Measurements from ENCODE around the gene CHST11. TPM values are rescaled to one million over a fixed set of nuclear protein-coding genes. Genes with fewer than 3 reads are reported as not detected.

Gene CHST11
- total and polyA plus RNA-seq, 10 of the 15 experiments (the other 5 are each of a cell fraction or from before 2014, with no cell fraction given): 1.9 to 38.1 (median 17.2) TPM

DNA sequence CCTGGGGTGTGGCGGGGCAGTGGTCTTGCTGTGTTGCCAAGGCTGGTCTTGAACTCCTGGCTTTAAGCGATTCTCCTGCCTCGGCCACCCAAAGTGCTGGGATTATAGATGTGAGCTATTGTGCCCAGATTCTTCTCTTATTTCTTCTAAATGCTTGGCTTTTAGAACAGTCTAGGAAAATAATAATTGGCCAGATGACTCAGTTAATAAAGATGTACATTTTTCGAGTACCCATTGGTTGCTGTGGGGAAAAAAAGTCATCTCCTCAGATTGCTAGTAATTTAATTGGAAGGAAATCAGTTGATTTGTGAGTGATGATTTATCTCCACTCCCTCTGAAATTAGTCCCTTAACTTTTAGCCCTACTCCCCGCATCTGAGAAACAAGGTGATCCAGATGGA is 45.5 kb downstream of the CHST11 start:
- Histone ChIP-seq H3K9ac (ENCODE audit: control insufficient read depth, insufficient read depth, low read length) (no peak overlapping the region), H3K4me2 (ENCODE audit: control insufficient read depth, insufficient read depth) (no peak overlapping the region), H3K27me3 (replicated peaks in 1 of 2; ENCODE audit: control insufficient read depth in 2 of 2, insufficient read depth in 2 of 2, low read length in 1 of 2) (no peaks in the 10 kb centered on the region), H3K9me3 (replicated peaks; ENCODE audit: control insufficient read depth, insufficient read depth, low read length) (no peaks in the 10 kb centered on the region; the same call in 2 of the 3 replicates), H3K4me3 (no peak overlapping the region), H4K20me1 (ENCODE audit: control insufficient read depth, insufficient read depth) (no peaks in the 10 kb centered on the region), H3K36me3 (ENCODE audit: control insufficient read depth in 2 of 2, insufficient read depth in 2 of 2, low read length in 1 of 2) (no peaks in the 10 kb centered on the region; a peak in 1 of 4 replicates), H3K27ac (ENCODE audit: control insufficient read depth, insufficient read depth) (no peak overlapping the region), H3K4me1 (ENCODE audit: control insufficient read depth, insufficient read depth, low read length) (peaks cover 35% of the 10 kb centered on the region), H3K79me2 (ENCODE audit: control insufficient read depth, insufficient read depth, low read length) (peaks cover 61% of the 10 kb centered on the region), H2AFZ (ENCODE audit: control insufficient read depth, low read depth, low read length) (no peak overlapping the region)
- ATAC-seq (no peak), FAIRE-seq (no peak), DNase-seq (ENCODE audit: low read depth, low spot score) (no peak)
- intact Hi-C loops (cut with micrococcal nuclease; ENCODE audit: unreplicated experiment): no loop called here
- no TSS peak for BruUV-seq (replicated peaks)
- POLR2A ChIA-PET: no interaction called here
- in situ Hi-C loops (cut with MboI): no loop called here
- RAD21 ChIA-PET (ENCODE audit: unreplicated experiment): interaction anchor here (0.7 to 3.8 kb wide), 5 partner anchors 15 to 120 kb away, joined by 3 to 15 read pairs (median 3); no protein-coding TSS in a partner anchor
- no peak for TF ChIP-seq POLR2AphosphoS5 (IDR thresholded peaks at IDR 0.05; ENCODE audit: low read length)
- no peak for TF ChIP-seq SIX5 (IDR thresholded peaks at IDR 0.05; ENCODE audit: low read depth, low read length, severe bottlenecking)
- no peak for TF ChIP-seq NBN (IDR thresholded peaks at IDR 0.05)
- TF ChIP-seq EP300 (IDR thresholded peaks at IDR 0.05; ENCODE audit: borderline replicate concordance in 1 of 2, control insufficient read depth in 1 of 2, low read depth in 2 of 2, low read length in 2 of 2): no peak
- TF ChIP-seq, protein P1, sequence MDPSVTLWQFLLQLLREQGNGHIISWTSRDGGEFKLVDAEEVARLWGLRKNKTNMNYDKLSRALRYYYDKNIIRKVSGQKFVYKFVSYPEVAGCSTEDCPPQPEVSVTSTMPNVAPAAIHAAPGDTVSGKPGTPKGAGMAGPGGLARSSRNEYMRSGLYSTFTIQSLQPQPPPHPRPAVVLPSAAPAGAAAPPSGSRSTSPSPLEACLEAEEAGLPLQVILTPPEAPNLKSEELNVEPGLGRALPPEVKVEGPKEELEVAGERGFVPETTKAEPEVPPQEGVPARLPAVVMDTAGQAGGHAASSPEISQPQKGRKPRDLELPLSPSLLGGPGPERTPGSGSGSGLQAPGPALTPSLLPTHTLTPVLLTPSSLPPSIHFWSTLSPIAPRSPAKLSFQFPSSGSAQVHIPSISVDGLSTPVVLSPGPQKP (IDR thresholded peaks at IDR 0.05; ENCODE audit: low read depth, low read length): no peak
- no peak for TF ChIP-seq RAD21 (IDR thresholded peaks at IDR 0.05; ENCODE audit: insufficient read depth, low read depth, low read length)
- TF ChIP-seq TBL1XR1 (IDR thresholded peaks at IDR 0.05; ENCODE audit: low read depth, low read length): no peak
- TF ChIP-seq CEBPB (IDR thresholded peaks at IDR 0.05; ENCODE audit: borderline replicate concordance in 1 of 2, low read depth in 2 of 2, low read length in 2 of 2): no peak
- no peak for TF ChIP-seq E4F1 (IDR thresholded peaks at IDR 0.05; ENCODE audit: borderline replicate concordance, partially characterized antibody)
- TF ChIP-seq SREBF1 (IDR thresholded peaks at IDR 0.05; ENCODE audit: low read length): no peak
- TF ChIP-seq EGR1 (IDR thresholded peaks at IDR 0.05; ENCODE audit: borderline replicate concordance in 1 of 2, low read depth in 2 of 2, low read length in 2 of 2): no peak
- SMC1A ChIA-PET (ENCODE audit: uncharacterized antibody, unreplicated experiment): interaction anchor here (0.6 to 3.6 kb wide), 6 partner anchors 10 to 99 kb away, joined by 3 to 25 read pairs (median 6); no protein-coding TSS in a partner anchor
- CTCF ChIA-PET: interaction anchor here (0.5 to 1.2 kb wide), 3 partner anchors 14 to 24 kb away, joined by 3 read pairs; no protein-coding TSS in a partner anchor
- WGBS (ENCODE audit: insufficient coverage, insufficient replicate concordance, low lambda C conversion rate, missing lambda C conversion rate): 100% methylated on average over 5 of the region's 5 CpGs
